Nephron progenitor cell (in vitro differentiated cells): Measurements from ENCODE around the gene USP5.

Experiments used
- DNase-seq: peaks from one replicate; pipeline ENCODE4 v3.0.0; 2021
- H3K27ac Mint-ChIP-seq: 2 replicates; pipeline ENCODE4 v1.8.0; 2021; ENCODE audit warnings: mild to moderate bottlenecking, moderate library complexity, mixed read lengths
- H3K27me3 Mint-ChIP-seq: 2 replicates; pipeline ENCODE4 v1.8.0; 2021; ENCODE audit warnings: mild to moderate bottlenecking, low read depth, mixed read lengths; ENCODE audit not compliant: poor library complexity
- H3K36me3 Mint-ChIP-seq: 2 replicates; pipeline ENCODE4 v1.8.0; 2021; ENCODE audit warnings: low read depth, mixed read lengths
- H3K4me1 Mint-ChIP-seq: 2 replicates; pipeline ENCODE4 v1.8.0; 2021; ENCODE audit warnings: mixed read lengths
- H3K4me3 Mint-ChIP-seq: 2 replicates; pipeline ENCODE4 v1.8.0; 2021; ENCODE audit warnings: mild to moderate bottlenecking, moderate library complexity, mixed read lengths
- H3K9me3 Mint-ChIP-seq: 2 replicates; pipeline ENCODE4 v1.8.0; 2021; ENCODE audit warnings: mild to moderate bottlenecking, moderate library complexity, mixed read lengths
- CTCF ChIP-seq: fragments of 200-600 bp; sonication (generic); IDR thresholded peaks from 2 replicates; pipeline ENCODE4 v1.5.0; 2021; ENCODE audit warnings: antibody characterized with exemption

The USP5 gene

GRCh38 chr12:6894321-6894720 lies 42.4 kb downstream of the USP5 start:
- DNase-seq, result no peak
- Mint-ChIP-seq H3K4me1 (peaks cover 24% of the 10 kb centered on the region), H3K27me3 (peaks cover 9% of the 10 kb centered on the region), H3K36me3 (no peaks in the 10 kb centered on the region), H3K9me3 (no peaks in the 10 kb centered on the region), H3K27ac (no peak overlapping the region), H3K4me3 (no peak overlapping the region)
- TF ChIP-seq CTCF, result no peak

- Mint-ChIP-seq H3K4me3 (no peak overlapping the region), H3K27ac (no peak overlapping the region), H3K9me3 (no peaks in the 10 kb centered on the region), H3K36me3 (no peaks in the 10 kb centered on the region), H3K4me1 (peaks cover 15% of the 10 kb centered on the region), H3K27me3 (peaks cover 9% of the 10 kb centered on the region)
- no peak for DNase-seq
- TF ChIP-seq CTCF, result no peak
These were observed 45.0 kb downstream of the USP5 start for GRCh38 chr12:6896846-6897435.

GRCh38 chr12:6899427-6899826 lies 47.5 kb downstream of the USP5 start:
- H3K4me1 Mint-ChIP-seq, result peaks cover 7% of the 10 kb centered on the region
- no peaks in the 10 kb centered on the region for H3K9me3 Mint-ChIP-seq
- DNase-seq, result no peak
- no peak for TF ChIP-seq CTCF
- H3K27me3 Mint-ChIP-seq, result peaks cover 9% of the 10 kb centered on the region
- H3K36me3 Mint-ChIP-seq, result no peaks in the 10 kb centered on the region
- H3K4me3 Mint-ChIP-seq, result no peak overlapping the region
- H3K27ac Mint-ChIP-seq, result no peak overlapping the region

GRCh38 chr12:6899837-6900519 lies 48.0 kb downstream of the USP5 start:
- no peak for DNase-seq

GRCh38 chr12:6902448-6902847 lies 50.5 kb downstream of the USP5 start:
- no peak for DNase-seq

More at GRCh38 chr12:6899837-6900519, 48.0 kb downstream of the USP5 start:
- Mint-ChIP-seq H3K4me3 (no peak overlapping the region), H3K36me3 (no peaks in the 10 kb centered on the region), H3K27me3 (peaks cover 5% of the 10 kb centered on the region), H3K9me3 (no peaks in the 10 kb centered on the region), H3K27ac (no peak overlapping the region), H3K4me1 (peaks cover 7% of the 10 kb centered on the region)
- TF ChIP-seq CTCF, result no peak

More at GRCh38 chr12:6902448-6902847, 50.5 kb downstream of the USP5 start:
- Mint-ChIP-seq H3K27me3 (peaks cover under 1% of the 10 kb centered on the region), H3K36me3 (no peaks in the 10 kb centered on the region), H3K4me1 (peaks cover 7% of the 10 kb centered on the region), H3K27ac (no peak overlapping the region), H3K9me3 (no peaks in the 10 kb centered on the region), H3K4me3 (no peak overlapping the region)
- no peak for TF ChIP-seq CTCF
